Lower leg skin (tissue), 3 donors: ENCODE results near the gene ARHGAP23.

Experiments used
- POLR2A ChIP-seq, 2 donors: fragments of 450-650 bp; IDR thresholded peaks; one replicate each; pipeline ENCODE4 v1.6.1; 2016 to 2017; ENCODE audit warnings: antibody characterized with exemption in 2 of 2, mild to moderate bottlenecking in 1 of 2, moderate library complexity in 1 of 2
- TF ChIP-seq, protein P1 (sequence below), 3 donors: fragments of 450-650 bp; IDR thresholded peaks; one replicate each; pipeline ENCODE4 v1.5.1; 2016; ENCODE audit warnings: antibody characterized with exemption in 3 of 3, mild to moderate bottlenecking in 3 of 3, moderate library complexity in 2 of 3

DNA sequence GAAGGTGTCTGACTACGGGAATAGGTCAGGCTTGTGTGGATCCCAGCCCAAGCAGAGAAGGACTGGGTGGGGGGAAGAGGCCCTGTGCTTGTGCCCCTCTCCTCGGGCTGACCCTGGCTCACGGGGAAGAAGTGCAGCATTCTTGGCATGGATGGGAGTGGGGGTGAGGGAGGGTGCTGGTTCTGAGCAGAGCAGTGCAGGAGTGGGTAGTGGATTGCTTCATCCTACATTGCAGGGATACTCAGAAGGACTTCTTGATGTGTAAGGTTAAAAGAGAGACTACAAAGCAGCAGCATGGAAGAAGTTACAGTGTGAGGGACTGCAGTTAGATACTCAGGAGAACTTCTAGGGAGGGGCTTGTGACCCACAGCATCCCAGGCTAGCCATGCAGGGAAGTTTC lies 2.1 kb downstream of the ARHGAP23 start:
- TF ChIP-seq, protein P1, sequence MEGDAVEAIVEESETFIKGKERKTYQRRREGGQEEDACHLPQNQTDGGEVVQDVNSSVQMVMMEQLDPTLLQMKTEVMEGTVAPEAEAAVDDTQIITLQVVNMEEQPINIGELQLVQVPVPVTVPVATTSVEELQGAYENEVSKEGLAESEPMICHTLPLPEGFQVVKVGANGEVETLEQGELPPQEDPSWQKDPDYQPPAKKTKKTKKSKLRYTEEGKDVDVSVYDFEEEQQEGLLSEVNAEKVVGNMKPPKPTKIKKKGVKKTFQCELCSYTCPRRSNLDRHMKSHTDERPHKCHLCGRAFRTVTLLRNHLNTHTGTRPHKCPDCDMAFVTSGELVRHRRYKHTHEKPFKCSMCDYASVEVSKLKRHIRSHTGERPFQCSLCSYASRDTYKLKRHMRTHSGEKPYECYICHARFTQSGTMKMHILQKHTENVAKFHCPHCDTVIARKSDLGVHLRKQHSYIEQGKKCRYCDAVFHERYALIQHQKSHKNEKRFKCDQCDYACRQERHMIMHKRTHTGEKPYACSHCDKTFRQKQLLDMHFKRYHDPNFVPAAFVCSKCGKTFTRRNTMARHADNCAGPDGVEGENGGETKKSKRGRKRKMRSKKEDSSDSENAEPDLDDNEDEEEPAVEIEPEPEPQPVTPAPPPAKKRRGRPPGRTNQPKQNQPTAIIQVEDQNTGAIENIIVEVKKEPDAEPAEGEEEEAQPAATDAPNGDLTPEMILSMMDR (IDR thresholded peaks at IDR 0.05) = no peak
- no peak for TF ChIP-seq POLR2A (IDR thresholded peaks at IDR 0.05)
